GM21367 (cell line): ENCODE data around the gene IFITM5.
"Not testable (repeated sequence)": the region's sequence is repeated elsewhere in the genome, so short reads cannot be mapped to it uniquely, and the experiment has no call there.

ENCODE experiments used
- ATAC-seq: cut with Tn5 transposase; IDR thresholded peaks from one replicate; pipeline ENCODE4 v1.9.1; 2021; ENCODE audit not compliant: unreplicated experiment

The IFITM5 gene

DNA sequence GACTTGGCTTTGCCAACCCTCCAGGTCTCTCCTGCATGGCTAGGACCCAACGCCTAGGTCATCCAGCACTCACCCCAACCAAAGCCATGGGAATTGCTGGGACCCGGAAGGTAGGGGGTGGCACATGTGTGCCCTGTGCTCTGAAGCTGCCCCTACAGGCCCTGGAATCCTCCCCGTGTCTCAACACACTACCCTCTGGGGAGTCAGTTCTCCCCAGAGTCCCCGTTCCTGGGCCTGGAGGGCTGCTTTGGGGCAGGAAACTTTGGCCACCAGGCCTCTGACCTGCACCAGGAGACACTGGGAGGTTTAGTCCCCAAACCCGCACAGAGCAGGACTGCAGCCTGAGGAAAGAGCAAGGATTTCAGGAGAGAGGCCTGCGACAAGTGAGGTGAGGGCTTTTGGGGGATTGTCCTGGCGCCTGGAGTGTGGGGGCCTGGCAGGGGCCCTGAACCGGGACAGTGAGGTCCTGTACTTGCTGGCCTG, 14.0 kb upstream of the IFITM5 start:
- ATAC-seq = no peak

DNA sequence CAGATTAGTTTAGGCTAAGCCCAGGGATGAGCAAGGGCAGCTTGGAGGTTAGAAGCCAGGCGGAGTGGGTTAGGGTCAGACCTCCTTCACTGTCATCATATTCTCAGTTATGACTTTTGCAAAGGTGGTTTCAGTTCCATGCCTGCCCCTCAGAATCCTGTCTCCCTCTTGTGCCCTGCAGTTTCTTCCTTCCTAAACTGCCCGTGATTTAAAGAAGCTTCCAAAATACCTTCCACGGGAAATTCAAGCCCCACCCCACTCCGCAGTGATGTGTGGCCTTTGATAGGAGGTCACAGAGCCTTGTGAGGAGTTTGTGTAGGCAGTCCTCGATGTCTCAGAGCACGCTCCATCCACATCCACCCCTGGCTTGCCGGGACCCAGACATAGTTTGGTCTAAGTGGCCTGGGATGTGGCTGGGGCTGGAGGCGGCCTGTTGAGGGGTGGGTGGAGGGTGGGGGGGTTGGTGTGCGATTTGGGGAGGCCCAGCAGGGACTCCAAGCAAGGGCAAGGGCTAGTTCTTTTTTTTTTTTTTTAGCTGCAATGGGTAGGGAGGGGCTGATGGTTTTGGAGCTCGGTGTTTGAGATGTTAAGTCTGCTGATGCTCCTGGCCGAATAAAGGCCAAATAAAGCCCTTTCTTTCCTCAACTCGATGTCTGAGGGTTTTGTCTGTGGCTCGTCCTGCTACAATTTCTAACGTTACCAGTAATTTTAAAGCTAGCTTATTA, 12.9 kb upstream of the IFITM5 start:
- no peak for ATAC-seq

DNA sequence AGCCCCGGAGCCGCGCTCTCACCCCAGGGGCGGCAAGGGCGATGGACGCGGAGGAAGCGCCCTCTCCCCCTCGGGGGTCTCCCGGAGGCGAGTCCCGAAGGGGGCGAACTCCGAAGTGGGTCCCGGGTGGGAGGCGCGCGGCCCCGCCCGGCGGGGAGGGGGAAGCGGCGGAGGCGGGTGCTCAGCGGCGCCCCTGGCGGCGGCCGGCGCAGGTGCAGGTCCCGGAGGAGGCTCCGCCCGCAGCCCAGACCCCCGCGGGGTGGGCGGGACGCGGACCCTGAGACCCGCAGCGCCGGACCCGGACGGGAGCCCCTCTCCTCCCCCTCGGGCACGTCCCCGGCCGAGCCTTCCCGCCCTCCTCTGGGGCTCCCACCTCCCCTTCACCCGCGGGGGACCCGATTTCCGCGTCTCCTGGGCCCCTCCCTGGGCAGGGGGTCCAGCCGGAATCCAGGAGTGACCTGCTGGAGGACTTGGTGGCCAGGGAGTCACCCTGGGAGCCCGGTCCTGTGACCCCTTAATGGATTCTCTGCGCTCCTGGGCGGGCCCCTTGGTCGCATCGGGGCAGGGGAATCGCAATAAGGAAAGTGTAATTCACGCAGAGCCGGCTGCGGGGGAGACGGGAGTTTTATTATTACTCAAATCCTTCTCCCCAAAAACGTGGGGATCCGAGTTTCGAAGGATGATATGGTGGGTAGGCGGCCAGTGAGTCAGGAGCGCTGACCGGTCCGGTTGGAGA, 11.9 kb upstream of the IFITM5 start:
- ATAC-seq = not testable (repeated sequence)

DNA sequence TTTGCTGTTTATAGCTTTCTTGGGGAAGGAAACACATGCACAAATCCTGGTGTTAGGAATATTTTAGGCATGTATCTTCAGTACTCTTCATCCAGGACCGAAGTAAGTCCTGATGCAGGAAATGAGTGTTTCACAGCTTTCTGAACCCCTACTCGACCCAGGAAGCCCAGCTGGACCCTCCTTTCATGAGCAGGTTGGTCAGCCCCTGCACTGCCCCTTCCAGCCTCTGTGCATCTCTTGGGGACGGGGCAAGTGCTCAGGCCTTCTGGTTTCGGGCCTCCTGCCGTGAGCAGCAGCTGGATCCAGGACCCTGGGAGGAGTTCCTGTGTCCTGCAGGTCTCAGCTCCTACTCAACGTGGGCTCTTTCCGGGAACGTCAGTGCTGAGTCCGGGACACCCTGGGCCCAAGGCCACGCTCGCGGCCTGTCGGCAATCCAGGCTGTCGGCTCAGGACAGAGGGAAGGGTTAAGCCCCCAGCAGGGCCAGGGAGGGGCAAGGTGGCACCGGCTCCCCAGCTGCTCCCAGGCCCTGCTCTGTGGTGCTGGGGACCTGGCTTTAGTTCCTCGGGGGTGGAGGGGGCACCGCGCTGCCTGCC, 10.8 kb upstream of the IFITM5 start:
- ATAC-seq = not testable (repeated sequence)

DNA sequence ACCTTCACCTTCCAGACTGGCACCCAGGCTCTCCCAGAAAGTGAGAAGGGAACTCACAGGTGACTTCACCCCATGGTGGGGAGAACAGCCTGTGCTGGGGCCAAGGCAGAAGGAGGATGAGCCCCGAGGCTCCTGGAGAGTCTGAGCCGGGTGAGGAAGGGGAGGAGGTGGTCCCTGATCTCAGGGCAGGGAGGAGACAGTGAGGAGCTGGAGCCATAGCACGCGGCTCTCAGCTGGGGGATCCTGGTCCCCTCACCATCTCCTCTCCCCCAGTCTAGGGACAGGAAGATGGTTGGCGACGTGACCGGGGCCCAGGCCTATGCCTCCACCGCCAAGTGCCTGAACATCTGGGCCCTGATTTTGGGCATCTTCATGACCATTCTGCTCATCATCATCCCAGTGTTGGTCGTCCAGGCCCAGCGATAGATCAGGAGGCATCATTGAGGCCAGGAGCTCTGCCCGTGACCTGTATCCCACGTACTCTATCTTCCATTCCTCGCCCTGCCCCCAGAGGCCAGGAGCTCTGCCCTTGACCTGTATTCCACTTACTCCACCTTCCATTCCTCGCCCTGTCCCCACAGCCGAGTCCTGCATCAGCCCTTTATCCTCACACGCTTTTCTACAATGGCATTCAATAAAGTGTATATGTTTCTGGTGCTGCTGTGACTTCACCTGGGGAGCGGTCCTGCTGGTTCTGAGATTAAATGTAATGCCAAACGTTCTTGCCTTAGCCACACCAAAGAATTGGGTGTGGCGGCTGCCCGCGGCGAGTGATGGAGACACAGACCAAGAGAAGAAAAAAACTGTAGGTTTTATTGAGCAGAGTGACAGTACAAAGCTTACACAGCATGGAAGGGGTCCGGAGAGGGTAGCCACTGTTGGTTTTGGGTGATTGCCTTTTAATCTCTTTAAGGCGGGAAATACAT, 9.7 kb upstream of the IFITM5 start:
- ATAC-seq = not testable (repeated sequence)

DNA sequence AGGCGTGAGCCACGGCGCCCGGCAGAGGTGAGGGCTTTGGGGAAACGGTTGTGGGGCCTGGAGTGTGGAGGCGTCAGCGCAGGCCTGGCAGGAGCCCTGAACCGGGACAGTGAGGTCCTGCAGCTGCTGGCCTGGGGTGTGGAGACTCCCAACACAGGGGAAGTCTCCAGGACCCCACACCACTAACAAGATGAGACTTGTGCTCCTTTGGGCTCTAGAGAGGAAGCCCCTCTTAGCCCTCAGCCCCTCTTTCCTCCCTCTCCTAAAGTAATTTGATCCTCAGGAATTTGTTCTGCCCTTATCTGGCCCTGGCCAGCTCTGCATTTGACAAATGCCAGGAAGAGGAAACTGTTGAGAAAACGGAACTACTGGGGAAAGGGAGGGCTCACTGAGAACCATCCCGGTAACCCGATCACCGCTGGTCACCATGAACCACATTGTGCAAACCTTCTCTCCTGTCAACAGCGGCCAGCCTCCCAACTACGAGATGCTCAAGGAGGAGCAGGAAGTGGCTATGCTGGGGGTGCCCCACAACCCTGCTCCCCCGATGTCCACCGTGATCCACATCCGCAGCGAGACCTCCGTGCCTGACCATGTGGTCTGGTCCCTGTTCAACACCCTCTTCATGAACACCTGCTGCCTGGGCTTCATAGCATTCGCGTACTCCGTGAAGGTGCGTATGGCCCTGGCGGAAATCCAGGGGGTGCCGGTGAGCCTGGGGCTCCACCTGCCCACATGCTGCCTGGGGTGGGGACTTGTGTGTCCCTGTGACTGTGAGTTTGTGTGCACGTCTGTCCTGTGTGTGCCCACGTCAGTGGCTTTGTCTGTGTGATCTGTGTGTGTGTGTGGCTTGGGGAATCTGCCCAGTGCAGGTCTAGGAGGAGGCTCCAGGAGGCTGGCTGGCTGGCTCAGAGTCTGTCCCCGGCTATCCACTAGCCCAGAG, 8.7 kb upstream of the IFITM5 start, which contains the start of gene IFITM2:
Gene IFITM2, plus strand, starts transcription at position 51 of the 943 bp plus-strand sequence. Its CDS starts 377 bp downstream, at position 428.
- ATAC-seq = not testable (repeated sequence)

DNA sequence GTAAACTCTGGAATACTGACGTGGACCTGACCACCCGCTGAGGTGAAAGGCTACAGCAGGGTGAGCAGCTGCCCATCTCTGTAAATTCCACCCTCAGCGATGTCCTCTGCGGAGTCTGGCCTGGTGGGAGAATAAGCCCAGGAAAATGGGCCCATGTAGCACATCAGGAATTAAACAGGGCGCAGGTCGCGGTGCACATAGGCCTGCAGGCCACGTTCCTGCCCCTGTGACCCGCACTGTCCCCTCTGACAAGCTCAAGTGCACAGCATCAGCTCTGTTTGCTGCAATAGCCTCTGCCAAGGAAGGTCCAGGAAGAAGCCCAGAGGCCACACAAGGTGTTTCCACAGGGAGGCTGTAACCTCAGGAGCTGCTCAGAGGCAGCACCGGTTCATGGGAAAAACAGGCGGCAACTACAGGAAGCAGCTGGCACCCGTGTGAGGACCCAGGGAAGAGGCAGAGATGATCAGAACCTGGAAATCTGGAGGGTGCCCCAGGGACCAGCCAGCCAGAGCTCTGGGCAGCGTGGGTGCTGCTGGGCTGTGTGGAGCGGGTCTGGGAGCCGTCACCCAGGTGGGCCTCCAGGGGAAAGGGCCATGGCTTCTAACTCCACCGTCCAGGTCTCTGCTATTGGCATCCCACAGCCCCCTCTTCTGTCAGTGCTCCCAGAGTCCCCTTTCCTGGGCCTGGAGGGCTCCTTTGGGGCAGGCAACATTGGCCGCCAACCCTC, 7.5 kb upstream of the IFITM5 start:
- ATAC-seq = no peak

DNA sequence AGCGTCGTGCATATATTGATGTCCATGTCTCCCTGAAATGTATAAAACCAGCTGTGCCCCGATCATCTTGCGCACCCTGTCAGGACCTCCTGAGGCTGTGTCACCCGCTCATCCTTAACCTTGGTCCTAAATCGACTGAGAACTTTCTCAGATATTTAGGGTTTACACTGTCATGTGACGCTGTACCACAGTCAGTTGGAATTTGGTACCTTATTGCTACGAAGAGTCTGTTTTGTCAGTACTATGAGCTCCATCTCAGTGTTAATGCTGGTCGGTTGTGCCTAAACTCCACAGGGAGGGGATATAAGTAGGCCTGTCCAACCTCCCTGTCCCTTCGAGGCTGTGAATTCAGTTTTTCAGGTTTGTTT, 6.5 kb upstream of the IFITM5 start:
- no peak for ATAC-seq

DNA sequence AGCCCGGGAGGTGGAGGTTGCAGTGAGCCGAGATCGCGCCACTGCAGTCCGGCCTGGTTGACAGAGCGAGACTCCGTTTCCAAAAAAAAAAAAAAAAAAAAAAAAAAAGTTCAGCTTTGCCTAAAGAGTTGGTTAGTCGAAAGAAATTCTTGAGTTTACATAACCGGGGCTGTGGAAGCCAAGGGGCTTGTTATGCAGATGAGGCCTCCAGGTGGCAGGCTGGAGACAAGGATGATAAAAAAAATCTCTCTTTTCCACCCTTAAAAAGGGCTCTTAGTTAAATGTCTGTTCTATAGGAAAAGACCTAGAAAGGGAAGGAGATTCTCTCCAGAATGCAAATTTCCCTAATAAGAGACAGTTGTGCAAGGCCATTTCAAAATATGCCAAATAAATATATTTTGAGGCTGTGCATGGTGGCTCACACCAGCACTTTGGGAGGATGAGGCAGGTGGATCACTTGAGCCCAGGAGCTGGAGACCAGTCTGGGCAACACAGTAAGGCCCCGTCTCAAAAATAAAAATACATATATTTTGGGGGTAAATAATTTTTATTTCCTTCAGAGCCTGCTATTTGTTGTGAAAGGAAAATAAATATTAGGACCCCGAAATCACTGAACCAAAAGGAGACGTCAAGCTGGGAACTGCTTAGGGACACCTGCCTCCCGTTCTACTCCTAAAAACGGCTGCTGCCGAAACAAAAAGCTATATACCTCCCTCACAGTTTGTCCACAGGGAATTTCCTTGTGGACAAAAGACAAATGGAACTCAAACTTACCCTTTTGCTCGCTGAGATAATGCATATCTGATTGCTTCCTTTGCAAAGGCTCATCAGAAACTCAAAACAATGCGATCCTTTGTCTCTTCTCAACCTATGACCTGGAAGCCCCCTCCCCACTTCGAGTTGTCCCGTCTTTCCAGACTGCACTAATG, 5.9 kb upstream of the IFITM5 start:
- no peak for ATAC-seq

DNA sequence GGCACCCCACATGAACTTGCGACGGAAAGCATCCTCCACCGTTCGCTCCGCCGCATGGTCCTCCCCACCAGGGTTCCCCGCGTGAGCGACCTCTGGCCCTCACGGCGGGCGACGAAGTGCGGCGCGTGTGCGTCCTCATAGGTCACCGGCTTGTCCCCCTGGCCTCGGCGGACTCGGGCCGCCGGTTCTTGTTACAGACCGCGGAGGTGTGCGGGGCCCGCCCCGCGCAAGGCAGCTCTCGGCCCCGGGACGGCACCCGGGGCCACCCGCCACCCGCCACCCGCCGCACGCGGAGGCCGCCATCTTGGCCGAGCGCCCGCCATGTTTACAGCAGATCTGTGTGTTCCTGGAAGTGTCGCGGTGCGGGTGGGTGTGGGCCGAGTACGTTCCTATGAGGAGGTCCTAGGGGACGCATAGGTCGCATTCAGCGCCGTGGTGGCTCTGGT, 4.8 kb upstream of the IFITM5 start:
- ATAC-seq = no peak

DNA sequence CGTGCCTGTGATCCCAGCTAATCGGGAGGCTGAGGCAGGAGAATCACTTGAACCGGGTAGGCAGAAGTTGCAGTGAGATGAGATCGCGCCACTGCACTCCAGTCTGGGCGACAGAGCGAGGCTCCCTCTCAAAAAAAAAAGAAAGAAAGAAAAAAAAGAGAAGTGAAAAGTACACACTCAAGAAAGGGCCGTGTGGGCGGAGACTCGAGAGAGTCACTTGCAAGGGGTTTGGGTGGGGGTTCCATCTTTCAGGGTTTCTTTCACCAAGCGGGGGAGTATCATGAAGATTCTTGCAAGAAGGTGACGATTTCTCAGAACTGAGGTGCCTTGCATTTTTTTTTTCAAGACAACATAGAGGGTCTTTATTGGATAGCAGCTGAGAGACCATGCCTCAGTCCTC, 4.0 kb upstream of the IFITM5 start:
- no peak for ATAC-seq

DNA sequence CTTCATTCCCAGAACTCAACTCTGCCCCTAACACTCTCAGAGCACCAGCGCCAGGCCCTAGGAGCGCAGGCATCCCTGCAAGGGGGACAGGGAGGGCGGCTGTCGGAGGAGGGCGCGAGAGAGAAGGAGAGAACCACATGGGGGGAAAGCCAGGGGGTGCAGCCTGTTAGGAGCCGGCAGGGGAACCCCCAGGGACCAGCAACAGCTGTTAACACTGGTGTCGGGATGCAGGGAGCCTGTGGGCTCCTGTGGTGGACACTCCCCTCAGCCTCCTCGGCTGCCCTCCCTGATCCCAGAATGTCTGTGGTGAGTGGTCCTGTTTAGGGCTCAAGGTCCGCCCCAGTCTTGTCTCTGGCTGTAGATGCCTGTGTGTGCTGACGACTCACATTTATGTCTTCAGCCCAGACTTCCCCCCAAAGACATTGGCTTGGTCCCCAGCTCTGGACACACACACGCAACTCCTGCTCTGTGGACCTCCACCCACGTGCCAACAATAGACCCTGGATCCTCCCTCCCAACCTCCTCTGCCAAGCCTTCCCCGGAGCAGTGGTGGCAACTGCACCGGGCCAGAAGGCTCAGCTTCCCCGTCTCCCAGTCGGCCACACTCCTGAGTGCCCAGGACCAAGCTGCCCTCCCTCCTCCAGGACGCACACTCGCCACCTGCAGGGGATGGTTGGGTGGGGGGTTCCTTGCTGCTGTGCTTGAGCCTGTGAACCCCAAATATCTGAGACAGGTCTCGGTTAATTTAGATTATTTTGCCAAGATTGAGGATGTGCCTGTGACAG, 817 bp upstream of the IFITM5 start:
- no peak for ATAC-seq

DNA sequence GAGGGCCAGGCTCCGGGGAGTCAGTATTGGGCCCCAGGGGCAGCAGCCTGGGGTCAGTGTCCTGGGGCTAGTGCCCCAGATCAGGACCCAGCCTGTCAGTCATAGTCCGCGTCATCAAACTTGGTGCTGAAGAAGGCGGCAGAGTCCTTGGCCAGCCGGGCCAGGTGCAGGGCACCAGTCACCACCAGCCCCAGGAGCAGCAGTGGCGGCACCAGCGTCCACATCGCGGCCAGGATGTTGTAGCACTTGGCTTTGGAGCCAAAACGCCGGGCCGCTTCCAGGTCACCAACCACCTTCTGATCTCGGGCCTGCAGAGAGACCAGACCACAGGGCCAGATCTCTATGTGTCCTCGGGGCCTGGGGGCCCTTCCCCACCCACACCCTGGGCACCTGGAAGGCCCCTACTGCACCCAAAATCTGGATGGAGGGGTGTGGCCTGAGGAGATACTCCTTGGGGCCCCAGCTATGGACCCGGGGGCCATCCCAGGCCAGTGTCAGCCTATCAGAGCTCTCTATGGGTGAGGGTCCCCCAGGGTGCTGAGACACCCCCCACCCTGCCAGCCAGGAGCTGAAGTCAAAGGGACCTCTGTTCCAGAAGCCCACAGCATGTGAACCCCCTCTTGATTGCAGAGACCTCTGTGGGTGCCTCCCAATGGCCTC, 790 bp downstream of the IFITM5 start:
- ATAC-seq = no peak

DNA sequence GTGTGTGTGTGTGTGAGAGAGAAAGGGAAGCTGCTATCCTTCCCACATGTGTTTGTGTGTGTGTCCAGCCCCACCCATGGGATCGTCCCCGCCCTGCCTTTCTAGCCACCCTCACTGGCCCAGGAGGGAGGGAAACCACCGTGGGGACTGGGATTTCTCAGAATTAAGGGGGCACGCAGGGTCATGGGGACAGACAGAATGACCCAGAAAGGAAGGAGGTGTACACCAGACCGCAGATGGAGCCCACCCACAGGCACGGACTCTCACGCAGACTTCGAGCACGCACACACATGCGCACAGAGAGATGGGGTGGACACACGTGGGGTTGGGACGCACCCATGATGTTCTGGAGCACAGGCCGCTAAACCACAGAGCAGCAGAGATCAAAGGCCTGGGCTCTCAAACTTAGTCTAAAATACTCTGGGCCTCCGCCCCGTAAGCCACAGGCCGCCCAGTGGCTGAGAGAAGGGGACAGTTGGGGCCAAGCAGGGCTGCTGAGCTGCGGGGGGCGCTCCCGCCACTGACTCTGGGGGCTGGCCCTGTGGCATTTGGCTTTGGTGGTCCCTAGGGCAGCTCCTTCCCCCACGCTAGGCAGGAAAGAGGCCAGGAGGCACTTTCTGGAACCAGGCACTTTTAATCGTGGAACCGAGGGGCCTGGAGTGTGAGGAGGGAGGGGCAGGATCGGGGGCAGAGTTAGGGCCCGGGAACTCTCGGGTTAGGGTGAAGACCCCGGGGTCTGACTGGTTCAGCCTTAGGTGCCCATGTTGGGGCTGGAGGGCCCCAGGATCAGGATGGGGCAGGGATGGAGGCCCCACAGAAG, 1.5 kb downstream of the IFITM5 start:
- ATAC-seq = no peak

DNA sequence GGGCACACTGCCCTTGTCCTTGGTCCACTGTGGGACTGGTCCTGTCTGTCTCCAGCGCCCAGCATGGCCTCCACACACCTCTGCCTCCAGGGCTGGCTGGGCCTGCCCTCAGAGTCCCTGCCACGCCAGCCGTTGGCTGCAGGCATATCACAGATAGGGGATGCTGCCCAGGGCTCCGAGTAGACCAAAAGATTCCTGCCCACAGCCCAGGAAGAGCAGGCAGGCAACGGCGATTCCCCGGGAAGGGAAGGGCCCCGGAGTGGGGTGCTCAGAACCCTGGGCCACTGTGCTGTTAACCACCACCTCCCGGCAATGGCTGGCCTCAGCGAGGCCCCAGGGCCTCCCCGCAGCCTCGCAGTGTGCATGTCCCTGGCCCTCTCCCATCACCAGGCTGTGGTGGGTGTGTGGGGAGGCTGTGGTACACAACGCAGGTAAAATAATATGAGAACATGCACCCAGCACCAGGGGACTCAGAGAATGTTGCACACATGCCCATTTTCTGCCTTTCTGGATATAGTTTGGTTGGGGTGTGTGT, 2.2 kb downstream of the IFITM5 start:
- no peak for ATAC-seq
